ENCODE data around the gene DGKQ. TPM values are rescaled to one million over a fixed set of nuclear protein-coding genes. Genes with fewer than 3 reads are reported as not detected.
"Not testable (repeated sequence)": the region's sequence is repeated elsewhere in the genome, so short reads cannot be mapped to it uniquely, and the experiment has no call there.

DGKQ gene
- total RNA-seq, 1 experiment from 2014 or later = 11.8 TPM

DNA sequence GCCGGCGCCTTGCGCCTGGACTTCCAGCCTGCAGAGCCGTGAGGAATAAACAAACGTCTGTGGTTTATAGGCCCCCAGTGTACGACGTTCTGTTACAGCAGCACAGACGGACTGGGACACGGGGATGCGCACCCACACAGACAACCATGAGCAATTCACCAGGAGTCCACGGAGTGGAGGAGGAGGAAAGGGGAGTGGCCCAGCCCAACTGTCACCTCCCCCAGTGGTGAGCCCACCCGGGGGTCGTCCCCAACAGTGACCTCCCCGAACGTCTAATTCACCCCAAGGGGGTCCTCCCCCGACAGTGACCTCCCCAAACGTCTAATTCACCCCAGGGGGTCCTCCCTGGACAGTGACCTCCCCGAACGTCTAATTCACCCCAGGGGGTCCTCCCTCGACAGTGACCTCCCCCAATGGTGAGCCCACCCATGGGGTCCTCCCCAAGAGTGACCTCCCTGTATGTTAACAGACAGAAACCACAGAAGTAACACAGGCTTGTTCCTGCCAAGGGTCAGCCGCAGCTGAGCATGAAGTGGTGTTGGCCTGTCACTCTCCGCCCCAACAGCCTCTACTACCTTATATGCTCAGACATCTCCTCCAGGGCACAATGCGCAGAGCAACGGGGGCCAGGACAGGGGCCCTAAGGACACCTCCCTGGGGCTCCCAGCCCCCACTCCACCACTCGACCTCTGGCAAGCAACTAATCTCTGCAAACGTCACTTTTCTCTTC, 47.4 kb downstream of the DGKQ start:
- Mint-ChIP-seq H3K27ac (ENCODE audit: unreplicated experiment) (no peak overlapping the region), H3K27me3 (ENCODE audit: unreplicated experiment) (no peaks in the 10 kb centered on the region), H3K9me3 (ENCODE audit: low read depth, unreplicated experiment) (no peaks in the 10 kb centered on the region), H3K4me3 (ENCODE audit: low read depth, unreplicated experiment) (no peak overlapping the region), H3K36me3 (ENCODE audit: insufficient read depth, unreplicated experiment) (peaks cover 12% of the 10 kb centered on the region), H3K4me1 (ENCODE audit: low read depth, unreplicated experiment) (peaks cover 9% of the 10 kb centered on the region)
- intact Hi-C loops (cut with micrococcal nuclease; ENCODE audit: unreplicated experiment) = no loop called here
- CTCF ChIA-PET = interaction anchor here (0.6 kb wide), 1 partner anchor 887 kb away, joined by 3 read pairs; no protein-coding TSS in a partner anchor
- no peak for TF ChIP-seq CTCF (IDR thresholded peaks at IDR 0.05; ENCODE audit: unreplicated experiment)
- BruUV-seq (replicated peaks) = no TSS peak
- no peak for DNase-seq

- TF ChIP-seq CTCF (IDR thresholded peaks at IDR 0.05; ENCODE audit: unreplicated experiment) = no peak
- no peak for DNase-seq
- Mint-ChIP-seq H3K9me3 (ENCODE audit: low read depth, unreplicated experiment) (no peaks in the 10 kb centered on the region), H3K4me1 (ENCODE audit: low read depth, unreplicated experiment) (peaks cover 3% of the 10 kb centered on the region), H3K4me3 (ENCODE audit: low read depth, unreplicated experiment) (no peak overlapping the region), H3K27ac (ENCODE audit: unreplicated experiment) (no peak overlapping the region), H3K36me3 (ENCODE audit: insufficient read depth, unreplicated experiment) (peaks cover 6% of the 10 kb centered on the region), H3K27me3 (ENCODE audit: unreplicated experiment) (no peaks in the 10 kb centered on the region)
- intact Hi-C loops (cut with micrococcal nuclease; ENCODE audit: unreplicated experiment) = no loop called here
- BruUV-seq (replicated peaks) = no TSS peak
- CTCF ChIA-PET = no interaction called here
These were observed 48.2 kb downstream of the DGKQ start for GRCh38 chr4:925171-925570.

DNA sequence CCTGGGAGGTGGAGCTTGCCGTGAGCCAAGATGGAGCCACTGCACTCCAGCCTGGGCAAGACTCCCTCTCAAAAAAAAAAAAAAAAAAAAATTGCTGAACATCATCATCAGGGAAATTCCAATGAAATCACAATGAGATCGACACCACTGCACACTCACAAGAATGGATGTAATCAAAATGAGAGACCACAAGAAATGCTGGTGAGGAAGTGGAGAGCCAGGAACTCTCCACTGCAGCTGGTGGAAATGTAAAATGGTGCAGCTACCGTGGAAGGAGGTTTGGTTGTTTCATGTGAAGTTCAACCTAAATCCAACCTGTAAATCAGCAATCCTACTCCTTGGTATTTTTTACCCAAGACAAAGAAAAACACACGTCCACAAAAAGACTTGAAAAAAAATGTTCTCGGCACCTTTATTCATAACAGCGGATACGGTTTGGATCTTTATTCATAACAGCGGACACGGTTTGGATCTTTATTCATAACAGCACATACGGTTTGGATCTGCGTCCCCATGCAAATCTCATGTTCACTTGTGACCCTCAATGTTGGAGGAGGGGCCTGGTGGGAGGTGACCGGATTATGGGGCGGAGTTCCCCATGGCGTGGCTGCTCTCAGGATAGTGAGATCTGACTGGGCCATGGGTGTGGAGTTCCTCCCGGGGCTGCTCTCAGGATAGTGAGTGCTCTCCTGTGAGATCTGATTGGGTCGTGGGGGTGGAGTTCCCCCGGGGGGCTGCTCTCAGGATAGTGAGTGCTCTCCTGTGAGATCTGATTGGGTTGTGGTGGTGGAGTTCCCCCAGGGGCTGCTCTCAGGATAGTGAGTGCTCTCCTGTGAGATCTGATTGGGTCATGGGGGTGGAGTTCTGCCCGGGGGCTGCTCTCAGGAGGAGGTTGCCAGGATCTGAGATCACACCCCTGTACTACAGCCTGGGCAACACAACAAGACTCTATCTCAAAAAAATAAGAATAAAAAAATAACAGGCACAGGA, 49.0 kb downstream of the DGKQ start:
- DNase-seq = no peak
- CTCF ChIA-PET = no interaction called here
- no peak for TF ChIP-seq CTCF (IDR thresholded peaks at IDR 0.05; ENCODE audit: unreplicated experiment)
- H3K27ac Mint-ChIP-seq (ENCODE audit: unreplicated experiment) = no peak overlapping the region
- intact Hi-C loops (cut with micrococcal nuclease; ENCODE audit: unreplicated experiment) = no loop called here
- BruUV-seq (replicated peaks) = no TSS peak
- H3K36me3 Mint-ChIP-seq (ENCODE audit: insufficient read depth, unreplicated experiment) = peaks cover 5% of the 10 kb centered on the region
- no peak overlapping the region for H3K4me3 Mint-ChIP-seq (ENCODE audit: low read depth, unreplicated experiment)
- H3K4me1 Mint-ChIP-seq (ENCODE audit: low read depth, unreplicated experiment) = no peaks in the 10 kb centered on the region
- peaks cover 3% of the 10 kb centered on the region for H3K9me3 Mint-ChIP-seq (ENCODE audit: low read depth, unreplicated experiment)
- H3K27me3 Mint-ChIP-seq (ENCODE audit: unreplicated experiment) = no peaks in the 10 kb centered on the region

DNA sequence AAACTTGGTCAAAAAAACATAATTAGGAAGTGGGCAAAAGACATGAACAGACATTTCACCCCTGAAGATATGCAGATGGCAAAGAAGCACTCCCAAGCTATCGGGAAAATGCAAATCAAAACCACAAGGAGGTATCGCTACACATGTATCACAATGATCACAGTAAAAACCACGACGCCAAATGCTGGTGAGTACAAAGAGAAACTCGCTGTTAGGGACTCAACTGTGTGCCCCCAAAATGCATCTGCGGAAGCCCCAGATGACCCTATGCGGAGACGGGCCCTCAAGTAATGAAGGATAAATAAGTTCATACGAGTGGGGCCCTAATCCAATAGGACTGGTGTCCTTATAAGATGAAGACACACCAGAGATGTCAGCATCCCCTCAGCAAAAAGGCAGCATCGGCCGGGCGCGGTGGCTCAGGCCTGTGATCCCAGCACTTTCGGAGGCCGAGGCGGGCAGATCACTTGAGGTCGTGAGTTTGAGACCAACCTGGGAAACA, 51.5 kb downstream of the DGKQ start:
- H3K27me3 Mint-ChIP-seq (ENCODE audit: unreplicated experiment) = no peaks in the 10 kb centered on the region
- no peak for DNase-seq
- no peak for TF ChIP-seq CTCF (IDR thresholded peaks at IDR 0.05; ENCODE audit: unreplicated experiment)
- intact Hi-C loops (cut with micrococcal nuclease; ENCODE audit: unreplicated experiment) = no loop called here
- no peaks in the 10 kb centered on the region for H3K4me1 Mint-ChIP-seq (ENCODE audit: low read depth, unreplicated experiment)
- no TSS peak for BruUV-seq (replicated peaks)
- H3K27ac Mint-ChIP-seq (ENCODE audit: unreplicated experiment) = no peak overlapping the region
- CTCF ChIA-PET = no interaction called here
- H3K9me3 Mint-ChIP-seq (ENCODE audit: low read depth, unreplicated experiment) = peaks cover 7% of the 10 kb centered on the region
- H3K36me3 Mint-ChIP-seq (ENCODE audit: insufficient read depth, unreplicated experiment) = peaks cover 5% of the 10 kb centered on the region
- H3K4me3 Mint-ChIP-seq (ENCODE audit: low read depth, unreplicated experiment) = no peak overlapping the region

- BruUV-seq (replicated peaks); CTCF ChIA-PET; H3K9me3 Mint-ChIP-seq (ENCODE audit: low read depth, unreplicated experiment); intact Hi-C loops (cut with micrococcal nuclease; ENCODE audit: unreplicated experiment); H3K4me1 Mint-ChIP-seq (ENCODE audit: low read depth, unreplicated experiment); H3K4me3 Mint-ChIP-seq (ENCODE audit: low read depth, unreplicated experiment); H3K27me3 Mint-ChIP-seq (ENCODE audit: unreplicated experiment); H3K36me3 Mint-ChIP-seq (ENCODE audit: insufficient read depth, unreplicated experiment); DNase-seq: not testable (repeated sequence)
- H3K27ac Mint-ChIP-seq (ENCODE audit: unreplicated experiment) = peak overlapping the region; percentile 25
These were observed 54.2 kb downstream of the DGKQ start for GRCh38 chr4:919004-919680.

- BruUV-seq (replicated peaks); intact Hi-C loops (cut with micrococcal nuclease; ENCODE audit: unreplicated experiment); H3K27ac Mint-ChIP-seq (ENCODE audit: unreplicated experiment); H3K4me1 Mint-ChIP-seq (ENCODE audit: low read depth, unreplicated experiment); H3K27me3 Mint-ChIP-seq (ENCODE audit: unreplicated experiment); DNase-seq; H3K9me3 Mint-ChIP-seq (ENCODE audit: low read depth, unreplicated experiment); H3K36me3 Mint-ChIP-seq (ENCODE audit: insufficient read depth, unreplicated experiment); H3K4me3 Mint-ChIP-seq (ENCODE audit: low read depth, unreplicated experiment); CTCF ChIA-PET: not testable (repeated sequence)
These were observed 54.8 kb downstream of the DGKQ start for GRCh38 chr4:918591-918990.
